ENCODE data around the gene SIGLEC11. TPM values are rescaled to one million over a fixed set of nuclear protein-coding genes. Genes with fewer than 3 reads are reported as not detected.

SIGLEC11 gene
- total RNA-seq, 4 donors from 2014 or later: 0.38 TPM; not detected in 3

- no peak overlapping the region for H3K27ac ChIP-seq
- TF ChIP-seq CTCF (IDR thresholded peaks at IDR 0.05) (peak in 1 of 6 experiments; percentile 8), POLR2A (IDR thresholded peaks at IDR 0.05) (no peak)
- H3K9me3 ChIP-seq: no peaks in the 10 kb centered on the region
- H3K27me3 ChIP-seq: no peaks in the 10 kb centered on the region
- H3K4me1 ChIP-seq: peaks cover 0 to 11% (median 0%) of the 10 kb centered on the region in 3 donors
- DNase-seq: no peak
- WGBS, 2 donors: 65 to 84% methylated on average over 16 to 20 of the region's 21 CpGs
- intact Hi-C loops (cut with DNase I): no loop called here
- no peak overlapping the region for H3K4me3 ChIP-seq
- H3K36me3 ChIP-seq: peaks cover 0 to 88% (median 4%) of the 10 kb centered on the region in 3 donors
Measured at GRCh38 chr19:49916839-49917733, 43.9 kb downstream of the SIGLEC11 start.

- TF ChIP-seq CTCF (IDR thresholded peaks at IDR 0.05) (no peak), POLR2A (IDR thresholded peaks at IDR 0.05) (no peak)
- intact Hi-C loops (cut with DNase I): no loop called here
Measured at GRCh38 chr19:49915271-49915670, 45.7 kb downstream of the SIGLEC11 start.

DNA sequence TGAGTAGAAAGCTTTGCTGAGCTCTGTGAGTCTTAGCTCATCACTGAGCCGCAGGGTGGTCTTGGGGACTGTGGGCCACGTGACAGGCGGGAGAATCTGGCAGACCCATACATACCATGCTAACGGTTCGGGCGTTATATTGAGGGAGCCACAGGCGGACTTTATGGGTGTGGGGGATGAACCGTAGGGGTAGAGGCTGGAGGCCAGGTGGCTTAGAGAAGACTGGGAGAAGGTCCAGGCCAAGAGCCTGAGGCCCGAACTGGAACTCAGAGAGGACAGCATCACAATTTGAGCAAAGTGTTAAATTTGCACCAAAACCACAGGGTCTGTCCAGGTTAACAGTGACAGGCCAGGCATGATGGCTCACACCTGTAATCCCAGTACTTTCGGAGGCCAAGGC is 47.3 kb downstream of the SIGLEC11 start:
- 85 to 86% methylated on average over 5 to 9 of the region's 10 CpGs for WGBS, 2 donors
- H3K36me3 ChIP-seq: peaks cover 6 to 86% (median 19%) of the 10 kb centered on the region in 3 donors

More at GRCh38 chr19:49915271-49915670, 45.7 kb downstream of the SIGLEC11 start:
- H3K9me3 ChIP-seq: no peaks in the 10 kb centered on the region
- H3K36me3 ChIP-seq: peaks cover 0 to 78% (median 4%) of the 10 kb centered on the region in 3 donors
- H3K4me1 ChIP-seq: peaks cover 3 to 21% (median 12%) of the 10 kb centered on the region in 3 donors
- no peak for DNase-seq
- WGBS, 2 donors: 94 to 98% methylated on average over 6 of the region's 6 CpGs
- no peak overlapping the region for H3K4me3 ChIP-seq
- H3K27me3 ChIP-seq: no peaks in the 10 kb centered on the region
- H3K27ac ChIP-seq: no peak overlapping the region

DNA sequence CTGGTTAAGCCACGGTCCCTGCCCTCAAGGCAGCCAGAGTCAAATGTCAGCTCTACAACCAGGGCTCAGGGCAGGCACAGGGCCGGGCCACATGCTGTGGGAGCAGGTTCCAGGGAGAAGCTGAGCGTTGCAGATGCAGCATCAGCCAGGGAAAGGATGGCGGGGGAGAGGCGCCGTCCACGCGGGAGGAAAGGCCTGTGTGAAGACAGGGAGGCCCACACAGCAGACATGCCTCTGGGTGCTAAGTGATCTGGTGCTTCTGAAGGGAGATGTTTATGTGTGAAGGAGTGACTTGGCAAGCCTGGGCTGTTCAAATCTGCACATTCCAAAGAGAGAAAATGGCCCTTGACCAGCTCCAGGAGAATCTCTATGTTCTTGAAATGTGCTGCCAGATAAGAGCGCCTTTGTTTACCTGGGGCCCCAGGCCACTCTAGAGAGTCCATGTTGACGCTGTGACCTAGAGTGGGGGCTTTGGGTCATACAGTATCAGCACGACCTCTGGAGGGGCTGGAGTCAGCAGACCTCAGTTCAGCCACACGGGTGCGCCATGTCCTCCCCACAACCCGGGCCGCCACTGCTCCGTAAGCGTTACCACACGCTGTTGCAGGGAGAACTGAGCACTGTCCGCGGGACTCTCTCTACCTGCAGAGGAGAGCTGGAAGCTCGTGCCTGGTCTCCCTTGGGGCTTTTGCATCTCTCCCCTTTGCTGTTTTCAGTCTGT is 47.8 kb downstream of the SIGLEC11 start:
- H3K36me3 ChIP-seq: peaks cover 12 to 86% (median 25%) of the 10 kb centered on the region in 3 donors
- no peak for DNase-seq

More for the DNA sequence above, 47.3 kb downstream of the SIGLEC11 start:
- Histone ChIP-seq H3K4me3 (no peak overlapping the region), H3K4me1 (peaks cover 3 to 15% (median 12%) of the 10 kb centered on the region in 3 donors), H3K27ac (no peak overlapping the region), H3K27me3 (no peaks in the 10 kb centered on the region), H3K9me3 (no peaks in the 10 kb centered on the region)
- intact Hi-C loops (cut with DNase I): no loop called here
- no peak for TF ChIP-seq CTCF (IDR thresholded peaks at IDR 0.05)
- no peak for TF ChIP-seq POLR2A (IDR thresholded peaks at IDR 0.05)
- DNase-seq: no peak

More for the DNA sequence above, 47.8 kb downstream of the SIGLEC11 start:
- no peaks in the 10 kb centered on the region for H3K9me3 ChIP-seq
- H3K27me3 ChIP-seq: no peaks in the 10 kb centered on the region
- WGBS, 2 donors: 85 to 91% methylated on average over 15 to 17 of the region's 21 CpGs
- H3K27ac ChIP-seq: no peak overlapping the region
- intact Hi-C loops (cut with DNase I): no loop called here
- no peak for TF ChIP-seq CTCF (IDR thresholded peaks at IDR 0.05)
- TF ChIP-seq POLR2A (IDR thresholded peaks at IDR 0.05): no peak
- H3K4me1 ChIP-seq: peaks cover 3 to 15% (median 12%) of the 10 kb centered on the region in 3 donors
- no peak overlapping the region for H3K4me3 ChIP-seq
